Panc1 (cell line): ENCODE measurements around the gene KCNG2. TPM values are rescaled to one million over a fixed set of nuclear protein-coding genes. Genes with fewer than 3 reads are reported as not detected.

Source experiments
- ATAC-seq: fragments of 200-7000 bp; cut with Tn5 transposase; 2 replicates; pipeline ENCODE4 v1.9.1; 2020; ENCODE audit warnings: mild to moderate bottlenecking, moderate library complexity
- BruUV-seq: library from RNA; stranded (reverse); fragments of 400-500 nt; replicated peaks from 2 replicates; lab custom pipeline; 2021; lab: Mats Ljungman, UMichigan
- CTCF ChIA-PET: fragments of 300-600 bp; sonication (Branson Sonifier 250); formaldehyde crosslinking; loops from one replicate; lab custom pipeline; 2022; ENCODE audit warnings: antibody characterized with exemption; lab: Charles Lee
- POLR2A ChIA-PET: fragments of 300-600 bp; sonication (Branson Sonifier 250); formaldehyde crosslinking; loops from one replicate; lab custom pipeline; 2022; ENCODE audit warnings: antibody characterized with exemption; lab: Charles Lee
- DNase-seq: peaks from one replicate; pipeline ENCODE4 v3.0.0-alpha.2; 2010; ENCODE audit warnings: low read depth, low spot score
- H3K27ac ChIP-seq: 2 replicates; pipeline ENCODE4 v1.5.1; 2011; ENCODE audit warnings: mild to moderate bottlenecking, low read length, inconsistent platforms
- H3K27me3 ChIP-seq: fragments of 200-500 bp; sonication (Bioruptor generic); 2 replicates; pipeline ENCODE4 v1.6.0; 2014; ENCODE audit warnings: low read length, inconsistent platforms; ENCODE audit not compliant: control insufficient read depth, insufficient read depth
- H3K36me3 ChIP-seq: fragments of 200-500 bp; sonication (Bioruptor generic); 2 replicates; pipeline ENCODE4 v1.5.1; 2014; ENCODE audit warnings: inconsistent platforms, mild to moderate bottlenecking, low read length, moderate library complexity; ENCODE audit not compliant: control insufficient read depth, insufficient read depth
- H3K4me1 ChIP-seq: 2 replicates; pipeline ENCODE4 v1.5.1; 2011; ENCODE audit warnings: inconsistent platforms, mild to moderate bottlenecking, low read length, moderate library complexity; ENCODE audit not compliant: control insufficient read depth, insufficient read depth
- H3K4me3 ChIP-seq, 2 experiments: 2 replicates each; pipeline ENCODE4 v1.5.1; 2011 to 2012; ENCODE audit warnings: low read depth in 2 of 2, low read length in 2 of 2, mild to moderate bottlenecking in 2 of 2, inconsistent platforms in 1 of 2, moderate library complexity in 1 of 2
- H3K9me3 ChIP-seq: fragments of 200-500 bp; sonication (Bioruptor generic); 2 replicates; pipeline ENCODE4 v1.5.1; 2014; ENCODE audit warnings: low read depth, mild to moderate bottlenecking, inconsistent platforms, low read length, moderate library complexity; ENCODE audit not compliant: control insufficient read depth, insufficient read depth
- POLR2AphosphoS5 ChIP-seq: IDR thresholded peaks from 2 replicates; pipeline ENCODE4 v1.6.1; 2012; ENCODE audit warnings: mild to moderate bottlenecking, low read depth, low read length, moderate library complexity
- SIN3A ChIP-seq: IDR thresholded peaks from 2 replicates; pipeline ENCODE4 v1.6.1; 2012; ENCODE audit warnings: low read depth, mild to moderate bottlenecking, low read length, moderate library complexity, borderline replicate concordance; ENCODE audit not compliant: insufficient read depth
- TCF7L2 ChIP-seq: IDR thresholded peaks from 2 replicates; pipeline ENCODE4 v1.6.1; 2011; ENCODE audit warnings: mild to moderate bottlenecking, low read depth, low read length, inconsistent platforms
- in situ Hi-C: cut with HindIII; loops from 2 replicates; pipeline ENCODE4 v1.10.0; 2016; ENCODE audit warnings: low sequenced_read_pairs, low pct_unique_long_range_greater_than_20kb
- intact Hi-C: fragments of 100-400 bp; cut with micrococcal nuclease; formaldehyde crosslinking; loops from one replicate; pipeline ENCODE4 v1.10.0; 2022; ENCODE audit not compliant: unreplicated experiment
- total RNA-seq: library from RNA; stranded (reverse); gene quantifications from one replicate; pipeline ENCODE4 v1.2.1, GENCODE V29; 2021; ENCODE audit not compliant: unreplicated experiment
- TF ChIP-seq, protein P1 (sequence below): fragments of 450-650 bp; IDR thresholded peaks from 2 replicates; pipeline ENCODE4 v1.5.1; 2017; ENCODE audit warnings: mild to moderate bottlenecking
- TF ChIP-seq, protein P2 (sequence below), 2 experiments: IDR thresholded peaks; 2 replicates each; pipeline ENCODE4 v1.6.1; 2011 to 2012; ENCODE audit warnings: low read depth in 2 of 2, control low read depth in 1 of 2, low read length in 1 of 2, mild to moderate bottlenecking in 1 of 2, moderate library complexity in 1 of 2; ENCODE audit not compliant: insufficient read depth in 1 of 2

Gene KCNG2
- total RNA-seq, 1 experiment from 2014 or later: not detected

DNA sequence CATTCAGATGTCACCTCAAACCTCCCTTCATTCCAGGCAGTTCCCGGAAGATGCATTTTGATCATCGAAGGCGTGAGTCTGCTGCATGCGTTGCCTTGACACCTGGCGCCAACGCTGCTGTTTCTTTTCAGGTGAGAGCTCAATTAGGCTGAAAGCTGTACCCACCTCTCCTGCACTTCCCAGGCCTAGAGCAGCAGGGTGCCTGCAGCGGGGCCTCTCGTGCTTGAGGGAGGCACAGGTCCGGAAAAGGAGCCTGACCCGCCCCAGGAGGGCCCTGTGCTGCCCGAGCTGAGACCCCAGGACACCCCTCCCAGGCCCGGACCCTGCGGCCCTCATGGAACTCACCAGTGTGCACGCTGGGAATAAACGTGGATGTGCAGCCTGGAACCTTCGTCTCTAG, 31.4 kb upstream of the KCNG2 start:
- ATAC-seq (no peak; the same call in 1 of the 2 replicates), DNase-seq (no peak)
- no peaks in the 10 kb centered on the region for H3K4me1 ChIP-seq
- BruUV-seq: no TSS peak
- no peak overlapping the region for H3K4me3 ChIP-seq
- H3K27ac ChIP-seq: no peak overlapping the region
- in situ Hi-C loops: no loop called here
- H3K9me3 ChIP-seq: peaks cover 7% of the 10 kb centered on the region
- no peaks in the 10 kb centered on the region for H3K36me3 ChIP-seq
- TF ChIP-seq, protein P1, sequence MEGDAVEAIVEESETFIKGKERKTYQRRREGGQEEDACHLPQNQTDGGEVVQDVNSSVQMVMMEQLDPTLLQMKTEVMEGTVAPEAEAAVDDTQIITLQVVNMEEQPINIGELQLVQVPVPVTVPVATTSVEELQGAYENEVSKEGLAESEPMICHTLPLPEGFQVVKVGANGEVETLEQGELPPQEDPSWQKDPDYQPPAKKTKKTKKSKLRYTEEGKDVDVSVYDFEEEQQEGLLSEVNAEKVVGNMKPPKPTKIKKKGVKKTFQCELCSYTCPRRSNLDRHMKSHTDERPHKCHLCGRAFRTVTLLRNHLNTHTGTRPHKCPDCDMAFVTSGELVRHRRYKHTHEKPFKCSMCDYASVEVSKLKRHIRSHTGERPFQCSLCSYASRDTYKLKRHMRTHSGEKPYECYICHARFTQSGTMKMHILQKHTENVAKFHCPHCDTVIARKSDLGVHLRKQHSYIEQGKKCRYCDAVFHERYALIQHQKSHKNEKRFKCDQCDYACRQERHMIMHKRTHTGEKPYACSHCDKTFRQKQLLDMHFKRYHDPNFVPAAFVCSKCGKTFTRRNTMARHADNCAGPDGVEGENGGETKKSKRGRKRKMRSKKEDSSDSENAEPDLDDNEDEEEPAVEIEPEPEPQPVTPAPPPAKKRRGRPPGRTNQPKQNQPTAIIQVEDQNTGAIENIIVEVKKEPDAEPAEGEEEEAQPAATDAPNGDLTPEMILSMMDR: no peak
- TF ChIP-seq, protein P2, sequence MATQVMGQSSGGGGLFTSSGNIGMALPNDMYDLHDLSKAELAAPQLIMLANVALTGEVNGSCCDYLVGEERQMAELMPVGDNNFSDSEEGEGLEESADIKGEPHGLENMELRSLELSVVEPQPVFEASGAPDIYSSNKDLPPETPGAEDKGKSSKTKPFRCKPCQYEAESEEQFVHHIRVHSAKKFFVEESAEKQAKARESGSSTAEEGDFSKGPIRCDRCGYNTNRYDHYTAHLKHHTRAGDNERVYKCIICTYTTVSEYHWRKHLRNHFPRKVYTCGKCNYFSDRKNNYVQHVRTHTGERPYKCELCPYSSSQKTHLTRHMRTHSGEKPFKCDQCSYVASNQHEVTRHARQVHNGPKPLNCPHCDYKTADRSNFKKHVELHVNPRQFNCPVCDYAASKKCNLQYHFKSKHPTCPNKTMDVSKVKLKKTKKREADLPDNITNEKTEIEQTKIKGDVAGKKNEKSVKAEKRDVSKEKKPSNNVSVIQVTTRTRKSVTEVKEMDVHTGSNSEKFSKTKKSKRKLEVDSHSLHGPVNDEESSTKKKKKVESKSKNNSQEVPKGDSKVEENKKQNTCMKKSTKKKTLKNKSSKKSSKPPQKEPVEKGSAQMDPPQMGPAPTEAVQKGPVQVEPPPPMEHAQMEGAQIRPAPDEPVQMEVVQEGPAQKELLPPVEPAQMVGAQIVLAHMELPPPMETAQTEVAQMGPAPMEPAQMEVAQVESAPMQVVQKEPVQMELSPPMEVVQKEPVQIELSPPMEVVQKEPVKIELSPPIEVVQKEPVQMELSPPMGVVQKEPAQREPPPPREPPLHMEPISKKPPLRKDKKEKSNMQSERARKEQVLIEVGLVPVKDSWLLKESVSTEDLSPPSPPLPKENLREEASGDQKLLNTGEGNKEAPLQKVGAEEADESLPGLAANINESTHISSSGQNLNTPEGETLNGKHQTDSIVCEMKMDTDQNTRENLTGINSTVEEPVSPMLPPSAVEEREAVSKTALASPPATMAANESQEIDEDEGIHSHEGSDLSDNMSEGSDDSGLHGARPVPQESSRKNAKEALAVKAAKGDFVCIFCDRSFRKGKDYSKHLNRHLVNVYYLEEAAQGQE (IDR thresholded peaks at IDR 0.05; ENCODE audit: insufficient read depth in 1 of 2, low read depth in 2 of 2, low read length in 1 of 2): no peak
- no peak for TF ChIP-seq TCF7L2
- intact Hi-C loops: no loop called here
- peaks cover 19% of the 10 kb centered on the region for H3K27me3 ChIP-seq
- CTCF ChIA-PET: no interaction called here
- POLR2A ChIA-PET: no interaction called here

DNA sequence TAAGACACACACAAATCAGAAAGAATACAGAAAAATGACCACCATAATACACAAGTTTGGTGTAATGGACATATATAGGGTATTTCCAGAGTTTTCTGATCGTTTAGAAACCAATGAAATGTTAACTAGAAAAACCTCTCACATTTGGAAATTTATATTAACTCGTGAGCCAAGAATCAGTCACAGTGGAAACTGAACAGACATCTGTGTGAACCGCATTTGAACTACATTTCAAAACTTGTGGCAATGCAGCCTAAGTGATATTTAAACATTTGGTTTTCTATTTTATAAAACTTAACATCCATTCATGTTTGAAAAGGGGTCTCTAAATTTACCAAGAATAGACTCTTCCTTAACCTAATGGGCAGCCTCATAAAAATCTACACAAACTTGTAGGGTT, 29.0 kb upstream of the KCNG2 start:
- no peak for DNase-seq
- BruUV-seq: no TSS peak
- no peak for ATAC-seq
- TF ChIP-seq, protein P1: no peak
- TF ChIP-seq, protein P2 (IDR thresholded peaks at IDR 0.05; ENCODE audit: insufficient read depth in 1 of 2, low read depth in 2 of 2, low read length in 1 of 2): no peak
- TF ChIP-seq TCF7L2 (no peak), POLR2AphosphoS5 (no peak), SIN3A (no peak)
- CTCF ChIA-PET: no interaction called here
- Histone ChIP-seq H3K9me3 (peaks cover 7% of the 10 kb centered on the region), H3K36me3 (no peaks in the 10 kb centered on the region), H3K4me1 (no peaks in the 10 kb centered on the region), H3K4me3 (no peak overlapping the region), H3K27ac (no peak overlapping the region), H3K27me3 (peaks cover 28% of the 10 kb centered on the region)
- POLR2A ChIA-PET: no interaction called here
- intact Hi-C loops: no loop called here
- in situ Hi-C loops: no loop called here
